K562 (cell line): ENCODE data around the gene KLK8. TPM values are rescaled to one million over a fixed set of nuclear protein-coding genes. Genes with fewer than 3 reads are reported as not detected.

Experiments used
- ATAC-seq: fragments of 200-7000 bp; cut with Tn5 transposase; 3 replicates; pipeline ENCODE4 v1.9.1; 2020; ENCODE audit warnings: moderate library complexity
- BruUV-seq: library from RNA; stranded (reverse); fragments of 400-500 nt; replicated peaks from 2 replicates; lab custom pipeline; 2021; lab: Mats Ljungman, UMichigan
- CTCF ChIA-PET: fragments of 300-600 bp; formaldehyde crosslinking; extraction: SDS; loops from one replicate; lab custom pipeline; 2021; ENCODE audit warnings: low intra/inter-chr PET ratio; lab: Yijun Ruan, JAX
- POLR2A ChIA-PET: fragments of 300-600, 350-650 bp; sonication (Branson Sonifier 250); formaldehyde crosslinking; extraction: SDS; loops from one replicate; lab custom pipeline; 2021; ENCODE audit warnings: antibody characterized with exemption, inconsistent platforms; lab: Yijun Ruan, JAX
- DNase-seq, 4 experiments: peaks; one replicate each; pipeline versions ENCODE4 v3.0.0 to v3.0.0-alpha.2; 2011 to 2018; ENCODE audit warnings: low spot score in 3 of 4, mixed read lengths in 3 of 4; ENCODE audit errors: extremely low read depth in 1 of 4
- FAIRE-seq: peaks from 2 replicates; lab custom pipeline; 2011; peaks lifted over from hg19 to GRCh38; lab: Jason Lieb, UNC
- H2AFZ ChIP-seq: 2 replicates; pipeline ENCODE4 v1.6.0; 2011; ENCODE audit warnings: low read depth, low read length, control low read depth, inconsistent platforms
- H3K27ac ChIP-seq: fragments of 200-600 bp; 3 replicates; pipeline ENCODE4 v1.8.0; 2011; ENCODE audit warnings: low read depth, mild to moderate bottlenecking, control low read depth, inconsistent platforms, low read length, moderate library complexity, mixed read lengths; ENCODE audit errors: extremely low read depth
- H3K27me3 ChIP-seq, 2 experiments: fragments of 300-600 bp in 1 of 2; 2 replicates in 1 of 2; 3 replicates in 1 of 2; pipeline versions ENCODE4 v1.6.0 to v1.8.0; 2011; ENCODE audit warnings: inconsistent platforms in 2 of 2, low read length in 2 of 2, mild to moderate bottlenecking in 1 of 2, mixed read lengths in 1 of 2, moderate library complexity in 1 of 2; ENCODE audit not compliant: control insufficient read depth in 2 of 2, insufficient read depth in 2 of 2
- H3K36me3 ChIP-seq: fragments of 300-600 bp; 3 replicates; pipeline ENCODE4 v1.8.0; 2011; ENCODE audit warnings: mild to moderate bottlenecking, low read length, inconsistent platforms; ENCODE audit not compliant: control insufficient read depth, insufficient read depth
- H3K4me1 ChIP-seq, 2 experiments: fragments of 200-600 bp in 1 of 2; replicated peaks in 1 of 2; 2 replicates in 1 of 2; 3 replicates in 1 of 2; pipeline versions ENCODE4 v1.5.1 to v1.8.0; 2011; ENCODE audit warnings: inconsistent platforms in 2 of 2, low read length in 2 of 2, mild to moderate bottlenecking in 1 of 2, mixed read lengths in 1 of 2, moderate library complexity in 1 of 2; ENCODE audit not compliant: control insufficient read depth in 2 of 2, insufficient read depth in 2 of 2
- H3K4me2 ChIP-seq: 2 replicates; pipeline ENCODE4 v1.6.1; 2011; ENCODE audit warnings: low read length, control low read depth, inconsistent platforms, mixed read lengths; ENCODE audit not compliant: insufficient read depth
- H3K4me3 ChIP-seq: fragments of 200-600 bp; sonication (generic), shearing (Covaris generic); 2 replicates; pipeline ENCODE4 v1.5.1; 2016; ENCODE audit warnings: control low read depth, inconsistent platforms
- H3K79me2 ChIP-seq: fragments of 200-600 bp; 3 replicates; pipeline ENCODE4 v1.8.0; 2011; ENCODE audit warnings: low read length, inconsistent platforms; ENCODE audit not compliant: control insufficient read depth, insufficient read depth
- H3K9ac ChIP-seq, 2 experiments: 2 replicates each; pipeline versions ENCODE4 v1.6.0 to v1.6.1; 2011; ENCODE audit warnings: low read depth in 2 of 2, low read length in 2 of 2, control low read depth in 1 of 2, inconsistent platforms in 1 of 2, mild to moderate bottlenecking in 1 of 2, mixed read lengths in 1 of 2; ENCODE audit not compliant: insufficient read depth in 1 of 2
- H3K9me1 ChIP-seq: one replicate; pipeline ENCODE4 v1.6.0; 2011; ENCODE audit warnings: inconsistent platforms, mild to moderate bottlenecking, low read length, moderate library complexity; ENCODE audit not compliant: control insufficient read depth, insufficient read depth
- H3K9me3 ChIP-seq: replicated peaks from 2 replicates; pipeline ENCODE4 v1.5.1; 2011; ENCODE audit warnings: low read depth, low read length, inconsistent platforms; ENCODE audit not compliant: control insufficient read depth, insufficient read depth
- H4K20me1 ChIP-seq: replicated peaks from 2 replicates; pipeline ENCODE4 v1.6.1; 2011; ENCODE audit warnings: low read length, inconsistent platforms, mixed read lengths; ENCODE audit not compliant: control insufficient read depth, insufficient read depth
- ATF3 ChIP-seq, 2 experiments: fragments of 450-650 bp in 1 of 2; sonication (generic) in 1 of 2; formaldehyde crosslinking in 1 of 2; IDR thresholded peaks in 1 of 2; conservative IDR thresholded peaks in 1 of 2; 2 replicates each; pipeline versions ENCODE4 v1.6.1 to v1.8.1; 2016 to 2023; ENCODE audit warnings: mild to moderate bottlenecking in 2 of 2, moderate library complexity in 2 of 2, inconsistent platforms in 1 of 2, missing genetic modification reagents in 1 of 2
- ATF7 ChIP-seq: fragments of 450-650 bp; IDR thresholded peaks from 2 replicates; pipeline ENCODE4 v1.7.1; 2014; ENCODE audit warnings: mild to moderate bottlenecking, moderate library complexity
- EP400 ChIP-seq: fragments of 450-650 bp; IDR thresholded peaks from 2 replicates; pipeline ENCODE4 v1.6.1; 2017; ENCODE audit warnings: antibody characterized with exemption, mild to moderate bottlenecking, moderate library complexity
- ETV6 ChIP-seq, 3 experiments: fragments of 150-350 bp in 1 of 3; sonication (generic) in 1 of 3; formaldehyde crosslinking in 1 of 3; IDR thresholded peaks; 2 replicates each; pipeline versions ENCODE4 v1.6.1 to v1.8.0; 2014 to 2022; ENCODE audit warnings: borderline replicate concordance in 2 of 3, low read depth in 2 of 3, antibody characterized with exemption in 1 of 3, low read length in 1 of 3, mild to moderate bottlenecking in 1 of 3, missing genetic modification reagents in 1 of 3
- JUND ChIP-seq, 2 experiments: IDR thresholded peaks; 2 replicates in 1 of 2; 3 replicates in 1 of 2; pipeline ENCODE4 v1.6.1; 2011; ENCODE audit warnings: borderline replicate concordance in 2 of 2, low read depth in 2 of 2, low read length in 2 of 2, improper control_type of control experiment in 1 of 2, missing biosample characterization in 1 of 2, missing genetic modification characterization in 1 of 2, missing genetic modification reagents in 1 of 2
- TAL1 ChIP-seq: fragments of 450-650 bp; IDR thresholded peaks from 2 replicates; pipeline ENCODE4 v1.6.1; 2016; ENCODE audit warnings: mild to moderate bottlenecking
- TCF7 ChIP-seq: sonication (generic); IDR thresholded peaks from 2 replicates; pipeline ENCODE4 v1.6.1; 2016; ENCODE audit warnings: antibody characterized with exemption, borderline replicate concordance
- WGBS: fragments of 100-300 bp; shearing (Covaris generic); methylation state at CpG from one replicate; pipeline ENCODE4 v1.1.6; 2016; ENCODE audit warnings: low coverage, mixed read lengths; ENCODE audit not compliant: insufficient coverage; ENCODE audit errors: missing lambda C conversion rate; 5-methylcytosine and 5-hydroxymethylcytosine counted together
- in situ Hi-C: fragments of 300-500 bp; cut with MboI; formaldehyde crosslinking; loops from 4 replicates; pipeline ENCODE4 v1.15.0; 2018; ENCODE audit warnings: inconsistent platforms, mixed read lengths
- intact Hi-C: fragments of 100-400 bp; cut with micrococcal nuclease; formaldehyde crosslinking; loops from 2 replicates; pipeline ENCODE4 v1.14.2; 2022
- polyA plus RNA-seq, 8 experiments: library from polyadenylated mRNA; depleted of rRNA in 4 of 8; stranded (reverse) in 5 of 8; unstranded in 3 of 8; fragments of >200 nt; fragmentation: Nextera tagmentation in 2 of 8; fragmentation: Illumina TruSeq in 1 of 8; extraction: Ambion mirVana in 2 of 8; extraction: Trizol in 1 of 8; gene quantifications; 2 replicates each; pipeline versions ENCODE4 v1.2.1 to v1.2.3, GENCODE V29; 2011 to 2014; ENCODE audit warnings: inconsistent platforms in 1 of 8, missing spikeins in 1 of 8
- total RNA-seq, 7 experiments: library from RNA; depleted of rRNA in 6 of 7; stranded (reverse); fragments of >200 nt in 6 of 7; fragmentation: Illumina TruSeq in 2 of 7; extraction: Trizol in 2 of 7; gene quantifications; 2 replicates each; pipeline versions ENCODE4 v1.2.1 to v1.2.3, GENCODE V29; 2011 to 2021; ENCODE audit warnings: low replicate concordance in 1 of 7
- TF ChIP-seq, protein P1 (sequence below): fragments of 250-450 bp; sonication (Bioruptor Pico); IDR thresholded peaks from 2 replicates; pipeline ENCODE4 v1.5.0; 2021

Gene KLK8
- total and polyA plus RNA-seq, 9 of the 15 experiments (the other 6 are each of a cell fraction or from before 2014, with no cell fraction given) = 0.37 to 1.7 (median 0.76) TPM

- peaks cover 15 to 20% of the 10 kb centered on the region in 2 experiments; a peak in 4 of 5 replicates for H3K4me1 ChIP-seq
- peak overlapping the region in 1 of 2 experiments; percentile 6; a peak in 1 of 4 replicates for H3K9ac ChIP-seq
- BruUV-seq = no TSS peak
- TF ChIP-seq ETV6 (IDR thresholded peaks at IDR 0.05; ENCODE audit: borderline replicate concordance in 1 of 2, low read depth in 2 of 2, low read length in 1 of 2) (no peak), ETV6 (CRISPR knock-in tag; IDR thresholded peaks at IDR 0.05; ENCODE audit: borderline replicate concordance) (no peak), TAL1 (no peak), ATF3 (IDR thresholded peaks at IDR 0.05) (peak; percentile 71), ATF3 (CRISPR knock-in tag; conservative IDR thresholded peaks at IDR 0.05) (no peak), JUND (IDR thresholded peaks at IDR 0.05; ENCODE audit: borderline replicate concordance, low read depth, low read length) (no peak), JUND (tag; IDR thresholded peaks at IDR 0.05; ENCODE audit: borderline replicate concordance, low read depth, low read length) (0 out of 3 replicates have a peak, but pooled peaks have one; percentile 24), ATF7 (peak; percentile 75; the same call in 1 of the 2 replicates), TCF7 (no peak), EP400 (no peak)
- TF ChIP-seq, protein P1, sequence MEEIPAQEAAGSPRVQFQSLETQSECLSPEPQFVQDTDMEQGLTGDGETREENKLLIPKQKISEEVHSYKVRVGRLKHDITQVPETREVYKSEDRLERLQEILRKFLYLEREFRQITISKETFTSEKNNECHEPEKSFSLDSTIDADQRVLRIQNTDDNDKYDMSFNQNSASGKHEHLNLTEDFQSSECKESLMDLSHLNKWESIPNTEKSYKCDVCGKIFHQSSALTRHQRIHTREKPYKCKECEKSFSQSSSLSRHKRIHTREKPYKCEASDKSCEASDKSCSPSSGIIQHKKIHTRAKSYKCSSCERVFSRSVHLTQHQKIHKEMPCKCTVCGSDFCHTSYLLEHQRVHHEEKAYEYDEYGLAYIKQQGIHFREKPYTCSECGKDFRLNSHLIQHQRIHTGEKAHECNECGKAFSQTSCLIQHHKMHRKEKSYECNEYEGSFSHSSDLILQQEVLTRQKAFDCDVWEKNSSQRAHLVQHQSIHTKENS (CRISPR knock-in tag) = no peak
- no peaks in the 10 kb centered on the region for H3K79me2 ChIP-seq
- no peaks in the 10 kb centered on the region for H4K20me1 ChIP-seq
- intact Hi-C loops = no loop called here
- no peak overlapping the region for H3K4me2 ChIP-seq
- H2AFZ ChIP-seq = no peak overlapping the region
- no peak overlapping the region for H3K4me3 ChIP-seq
- FAIRE-seq (no peak), ATAC-seq (no peak), DNase-seq (no peak)
- H3K27me3 ChIP-seq = peaks cover 2 to 32% of the 10 kb centered on the region in 2 experiments; a peak in 3 of 5 replicates
- POLR2A ChIA-PET = interaction anchor here (0.7 kb wide), 1 partner anchor 11 kb away, joined by 5 read pairs; no protein-coding TSS in a partner anchor
- in situ Hi-C loops = no loop called here
- H3K9me1 ChIP-seq = no peaks in the 10 kb centered on the region
- no peak overlapping the region for H3K27ac ChIP-seq
- CTCF ChIA-PET = no interaction called here
- WGBS = 0% methylated on average over 8 of the region's 8 CpGs
- H3K9me3 ChIP-seq = no peaks in the 10 kb centered on the region
- H3K36me3 ChIP-seq = no peaks in the 10 kb centered on the region
Measured at GRCh38 chr19:51006406-51006805, 5.0 kb upstream of the KLK8 start.
